Mucosa of descending colon (tissue), 3 donors: ENCODE measurements around the gene PREB. TPM values are rescaled to one million over a fixed set of nuclear protein-coding genes. Genes with fewer than 3 reads are reported as not detected.

Experiments used
- ATAC-seq: fragments of 200-7000 bp; cut with Tn5 transposase; one replicate; pipeline ENCODE4 v1.9.1; 2020; ENCODE audit warnings: mild to moderate bottlenecking, moderate library complexity
- DNase-seq, 3 donors: peaks; one replicate each; pipeline ENCODE4 v3.0.0-alpha.2; 2020
- H3K36me3 ChIP-seq: fragments of 200-600 bp; one replicate; pipeline ENCODE4 v1.8.0; 2021; ENCODE audit warnings: low read depth, mild to moderate bottlenecking
- H3K4me1 ChIP-seq: fragments of 200-600 bp; one replicate; pipeline ENCODE4 v1.8.0; 2021; ENCODE audit warnings: low read depth, mild to moderate bottlenecking
- H3K4me3 ChIP-seq: fragments of 200-600 bp; one replicate; pipeline ENCODE4 v1.8.0; 2021; ENCODE audit warnings: mild to moderate bottlenecking
- H3K9me3 ChIP-seq: fragments of 200-600 bp; one replicate; pipeline ENCODE4 v1.8.0; 2021; ENCODE audit warnings: mild to moderate bottlenecking
- CTCF ChIP-seq: fragments of 200-600 bp; IDR thresholded peaks from one replicate; pipeline ENCODE4 v1.8.0; 2022; ENCODE audit warnings: antibody characterized with exemption, mild to moderate bottlenecking
- intact Hi-C, 2 donors: fragments of 100-400 bp; cut with DNase I in 1 of 2; cut with micrococcal nuclease in 1 of 2; formaldehyde crosslinking; loops; one replicate each; pipeline versions ENCODE4 v1.11.0 to v1.11.1; 2022; cut with DNase I, micrococcal nuclease
- long read RNA-seq, 2 donors: library from polyadenylated mRNA; unstranded; transcript quantifications; one replicate each; pipeline ENCODE4 v2.0.0, GENCODE V29; 2019 to 2021
- total RNA-seq, 3 donors: library from RNA; stranded (reverse); fragmentation: NEBNext Ultra II Directional in 2 of 3; extraction: Animal tissue kit (Norgen Biotek cat#: 25700) in 2 of 3; gene quantifications; one replicate each; pipeline versions ENCODE4 v1.2.1 to v1.2.4, GENCODE V29; 2021 to 2023
- donor health status: DM: no; HTN: no; CAD: no; lungs with moderate emphysema.
- donor health status: DM: no; HTN: no; CAD: no.
- donor health status: DM: no; HTN: yes; CAD: no.

PREB gene
- total RNA-seq: 10 to 100 TPM; 32.8 to 47.0 (median 45.0) TPM
- long read RNA-seq, donor 1, transcript PREB-201 (9 exons, 2,166 nt): major isoform, 79 of 122 reads
- long read RNA-seq, donor 1, partial matches to known transcripts: 17 of 122 reads
- long read RNA-seq, donor 1, other reads (novel, unspliced or antisense): 24 of 122 reads
- long read RNA-seq, donor 2, transcript PREB-201 (9 exons, 2,166 nt): major isoform, 44 of 57 reads
- long read RNA-seq, donor 2, partial matches to known transcripts: 1 of 57 reads
- long read RNA-seq, donor 2, other reads (novel, unspliced or antisense): 11 of 57 reads

GRCh38 chr2:27133905-27134780 is at the start of gene PREB:
Gene PREB (minus strand): TSS chr2:27134636. CDS start chr2:27134421, 215 bp downstream.
- Histone ChIP-seq H3K4me3 (peak within 1 kb of the TSS; percentile 95), H3K36me3 (no peaks in the 10 kb centered on the region), H3K9me3 (no peaks in the 10 kb centered on the region), H3K4me1 (peaks cover 9% of the 10 kb centered on the region)
- peak; percentile 97 to 99 (median 98) for DNase-seq
- intact Hi-C loops: no loop called here
- no peak for TF ChIP-seq CTCF
- peak; percentile 97 for ATAC-seq

- no peak for DNase-seq
- Histone ChIP-seq H3K4me1 (no peaks in the 10 kb centered on the region), H3K4me3 (no peak overlapping the region), H3K36me3 (no peaks in the 10 kb centered on the region), H3K9me3 (no peaks in the 10 kb centered on the region)
- no peak for TF ChIP-seq CTCF
- no peak for ATAC-seq
- intact Hi-C loops: no loop called here
These were observed 49.7 kb upstream of the PREB start for GRCh38 chr2:27184115-27184514.

- ATAC-seq (peak; percentile 20), DNase-seq (no peak)
- TF ChIP-seq CTCF: no peak
- Histone ChIP-seq H3K36me3 (no peaks in the 10 kb centered on the region), H3K9me3 (no peaks in the 10 kb centered on the region), H3K4me1 (no peaks in the 10 kb centered on the region), H3K4me3 (no peak overlapping the region)
- intact Hi-C loops: no loop called here
These were observed 47.9 kb upstream of the PREB start for GRCh38 chr2:27182346-27182745.

GRCh38 chr2:27179344-27180000 is 45.0 kb upstream of the PREB start:
- Histone ChIP-seq H3K9me3 (no peaks in the 10 kb centered on the region), H3K36me3 (no peaks in the 10 kb centered on the region), H3K4me1 (no peaks in the 10 kb centered on the region), H3K4me3 (no peak overlapping the region)
- DNase-seq (no peak), ATAC-seq (no peak)
- TF ChIP-seq CTCF: no peak
- intact Hi-C loops: no loop called here

- no peaks in the 10 kb centered on the region for H3K4me1 ChIP-seq
- intact Hi-C loops: no loop called here
- no peak for TF ChIP-seq CTCF
- no peak for DNase-seq
- H3K4me3 ChIP-seq: no peak overlapping the region
- ATAC-seq: no peak
- H3K9me3 ChIP-seq: no peaks in the 10 kb centered on the region
- no peaks in the 10 kb centered on the region for H3K36me3 ChIP-seq
These were observed 44.0 kb upstream of the PREB start for GRCh38 chr2:27178469-27178868.
